ENCODE data around the gene HPS1.

DNA sequence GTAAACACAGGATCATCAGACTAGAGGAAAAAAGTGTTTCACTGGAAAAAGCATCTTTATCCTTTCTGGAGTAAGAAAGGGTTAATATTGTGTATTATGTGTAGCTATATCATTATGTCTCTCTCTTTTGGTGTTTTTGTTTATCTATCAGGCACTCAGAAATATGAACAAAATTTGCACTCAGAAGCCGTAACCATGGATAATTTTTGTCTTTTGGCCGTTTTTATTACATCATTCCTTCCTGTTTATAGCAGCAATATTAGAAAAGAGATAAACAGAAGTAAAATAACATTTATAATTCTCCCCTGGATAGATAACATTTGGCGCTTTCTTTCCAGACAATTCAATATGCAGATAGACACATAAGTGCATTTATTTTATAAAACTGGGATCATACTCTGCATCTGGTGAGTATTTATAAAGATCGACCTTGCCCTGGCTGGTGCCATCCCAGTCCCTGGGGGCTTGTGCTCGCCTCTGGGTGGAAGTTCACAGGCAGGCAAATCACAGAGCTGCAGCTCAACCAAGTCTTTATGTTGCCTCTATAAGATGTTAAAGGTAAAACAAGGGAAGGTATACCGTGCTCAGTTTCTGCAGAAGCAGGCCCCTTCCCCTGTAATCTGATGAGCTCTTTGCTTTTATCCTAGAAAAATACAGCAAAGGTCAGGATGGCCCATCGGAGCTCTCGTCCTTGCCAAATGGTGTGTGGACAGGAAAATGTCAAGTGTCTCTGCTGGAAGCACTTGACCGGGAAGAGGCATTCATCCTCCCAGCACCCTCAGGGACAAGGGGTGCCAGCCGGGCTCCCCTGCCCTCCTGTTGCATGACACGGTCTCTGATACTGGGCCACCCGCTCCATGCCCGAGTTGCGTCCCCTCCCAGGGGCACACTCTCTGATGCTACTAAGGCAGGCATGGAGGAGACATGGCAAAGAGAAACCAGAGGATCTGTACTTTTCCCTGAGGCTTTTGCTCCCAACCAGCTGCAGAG, 75.6 kb downstream of the HPS1 start:
- TF ChIP-seq, protein P1, sequence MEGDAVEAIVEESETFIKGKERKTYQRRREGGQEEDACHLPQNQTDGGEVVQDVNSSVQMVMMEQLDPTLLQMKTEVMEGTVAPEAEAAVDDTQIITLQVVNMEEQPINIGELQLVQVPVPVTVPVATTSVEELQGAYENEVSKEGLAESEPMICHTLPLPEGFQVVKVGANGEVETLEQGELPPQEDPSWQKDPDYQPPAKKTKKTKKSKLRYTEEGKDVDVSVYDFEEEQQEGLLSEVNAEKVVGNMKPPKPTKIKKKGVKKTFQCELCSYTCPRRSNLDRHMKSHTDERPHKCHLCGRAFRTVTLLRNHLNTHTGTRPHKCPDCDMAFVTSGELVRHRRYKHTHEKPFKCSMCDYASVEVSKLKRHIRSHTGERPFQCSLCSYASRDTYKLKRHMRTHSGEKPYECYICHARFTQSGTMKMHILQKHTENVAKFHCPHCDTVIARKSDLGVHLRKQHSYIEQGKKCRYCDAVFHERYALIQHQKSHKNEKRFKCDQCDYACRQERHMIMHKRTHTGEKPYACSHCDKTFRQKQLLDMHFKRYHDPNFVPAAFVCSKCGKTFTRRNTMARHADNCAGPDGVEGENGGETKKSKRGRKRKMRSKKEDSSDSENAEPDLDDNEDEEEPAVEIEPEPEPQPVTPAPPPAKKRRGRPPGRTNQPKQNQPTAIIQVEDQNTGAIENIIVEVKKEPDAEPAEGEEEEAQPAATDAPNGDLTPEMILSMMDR (IDR thresholded peaks at IDR 0.05; ENCODE audit: insufficient read depth, low read depth, low read length): no peak
- no peak for TF ChIP-seq EZH2 (IDR thresholded peaks at IDR 0.05; ENCODE audit: insufficient read depth, low read length)
